ENCODE data around the gene CPNE2. TPM values are rescaled to one million over a fixed set of nuclear protein-coding genes. Genes with fewer than 3 reads are reported as not detected.

CPNE2 gene
- total RNA-seq, 4 donors from 2014 or later = 18.0 to 38.7 (median 27.8) TPM

DNA sequence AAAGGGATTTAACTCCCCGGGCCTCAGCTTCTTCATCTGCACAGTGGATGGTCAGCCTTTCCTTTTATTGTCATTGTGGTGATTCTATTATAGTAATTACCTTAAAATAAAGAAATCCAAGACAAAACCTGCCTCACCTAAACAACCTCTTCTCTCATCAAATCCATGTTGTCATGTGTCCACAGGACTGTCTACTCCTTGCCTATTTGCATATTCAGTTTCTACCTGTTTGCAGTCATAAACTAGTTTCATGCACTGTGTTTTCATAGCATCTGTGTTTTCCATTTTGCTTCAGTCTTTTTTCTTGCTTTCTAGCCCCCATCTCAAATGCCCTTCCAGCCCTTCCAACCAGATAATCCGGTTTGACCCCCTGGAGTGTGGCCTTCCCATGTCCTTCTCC is 44.3 kb upstream of the CPNE2 start:
- Histone ChIP-seq H3K4me3 (no peak overlapping the region), H3K4me1 (no peaks in the 10 kb centered on the region), H3K9me3 (no peaks in the 10 kb centered on the region), H3K36me3 (peaks cover 0 to 79% of the 10 kb centered on the region in 2 donors), H3K27me3 (no peaks in the 10 kb centered on the region), H3K27ac (no peak overlapping the region)
- no peak for TF ChIP-seq EP300 (IDR thresholded peaks at IDR 0.05)
- TF ChIP-seq POLR2AphosphoS5 (IDR thresholded peaks at IDR 0.05) = no peak
- TF ChIP-seq, protein P1, sequence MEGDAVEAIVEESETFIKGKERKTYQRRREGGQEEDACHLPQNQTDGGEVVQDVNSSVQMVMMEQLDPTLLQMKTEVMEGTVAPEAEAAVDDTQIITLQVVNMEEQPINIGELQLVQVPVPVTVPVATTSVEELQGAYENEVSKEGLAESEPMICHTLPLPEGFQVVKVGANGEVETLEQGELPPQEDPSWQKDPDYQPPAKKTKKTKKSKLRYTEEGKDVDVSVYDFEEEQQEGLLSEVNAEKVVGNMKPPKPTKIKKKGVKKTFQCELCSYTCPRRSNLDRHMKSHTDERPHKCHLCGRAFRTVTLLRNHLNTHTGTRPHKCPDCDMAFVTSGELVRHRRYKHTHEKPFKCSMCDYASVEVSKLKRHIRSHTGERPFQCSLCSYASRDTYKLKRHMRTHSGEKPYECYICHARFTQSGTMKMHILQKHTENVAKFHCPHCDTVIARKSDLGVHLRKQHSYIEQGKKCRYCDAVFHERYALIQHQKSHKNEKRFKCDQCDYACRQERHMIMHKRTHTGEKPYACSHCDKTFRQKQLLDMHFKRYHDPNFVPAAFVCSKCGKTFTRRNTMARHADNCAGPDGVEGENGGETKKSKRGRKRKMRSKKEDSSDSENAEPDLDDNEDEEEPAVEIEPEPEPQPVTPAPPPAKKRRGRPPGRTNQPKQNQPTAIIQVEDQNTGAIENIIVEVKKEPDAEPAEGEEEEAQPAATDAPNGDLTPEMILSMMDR (IDR thresholded peaks at IDR 0.05) = no peak
- TF ChIP-seq POLR2A (IDR thresholded peaks at IDR 0.05) = no peak
- 93 to 100% methylated on average over 2 of the region's 2 CpGs for WGBS, 2 donors (ENCODE audit: low coverage in 1 of 2)
- no peak for ATAC-seq

GRCh38 chr16:57049678-57050077 is 42.7 kb upstream of the CPNE2 start:
- no peak for ATAC-seq
- WGBS, 2 donors (ENCODE audit: low coverage in 1 of 2) = 81 to 86% methylated on average over 3 to 4 of the region's 4 CpGs
- no peaks in the 10 kb centered on the region for H3K4me1 ChIP-seq
- peaks cover 0 to 69% of the 10 kb centered on the region in 2 donors for H3K36me3 ChIP-seq
- no peaks in the 10 kb centered on the region for H3K27me3 ChIP-seq
- H3K27ac ChIP-seq = no peak overlapping the region
- no peak overlapping the region for H3K4me3 ChIP-seq
- no peaks in the 10 kb centered on the region for H3K9me3 ChIP-seq
- TF ChIP-seq POLR2A (IDR thresholded peaks at IDR 0.05) = no peak
- no peak for TF ChIP-seq EP300 (IDR thresholded peaks at IDR 0.05)
- TF ChIP-seq, protein P1 (IDR thresholded peaks at IDR 0.05) = no peak
- TF ChIP-seq POLR2AphosphoS5 (IDR thresholded peaks at IDR 0.05) = no peak

DNA sequence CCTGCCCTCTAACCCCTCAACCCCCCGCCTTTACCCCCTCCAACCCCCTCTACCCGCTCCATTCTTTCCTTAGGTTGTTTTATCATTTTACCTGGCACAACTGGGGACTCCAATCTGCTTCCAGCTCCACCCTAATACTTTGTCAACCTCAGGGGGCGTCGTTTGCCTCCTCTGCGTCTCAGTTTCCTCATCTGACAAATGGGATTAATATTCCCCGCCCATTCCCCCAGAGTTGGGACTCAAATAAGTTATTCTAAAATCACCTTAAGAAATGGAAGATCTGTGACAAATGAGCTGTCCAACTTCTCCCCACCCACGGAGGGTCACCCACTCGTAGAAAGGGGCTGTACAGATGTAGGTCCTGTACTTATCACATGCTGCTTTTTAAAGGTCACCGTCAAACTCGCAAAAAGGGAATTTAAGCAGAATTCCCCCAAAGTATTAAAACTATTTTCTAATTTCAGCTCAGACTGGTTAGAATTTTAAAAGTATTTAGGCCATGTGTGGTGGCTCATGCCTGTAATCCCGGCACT is 40.6 kb upstream of the CPNE2 start:
- 66 to 85% methylated on average over 2 to 11 of the region's 11 CpGs for WGBS, 2 donors (ENCODE audit: low coverage in 1 of 2)
- Histone ChIP-seq H3K9me3 (no peaks in the 10 kb centered on the region), H3K27ac (no peak overlapping the region), H3K4me1 (no peaks in the 10 kb centered on the region), H3K27me3 (no peaks in the 10 kb centered on the region), H3K4me3 (no peak overlapping the region), H3K36me3 (peaks cover 0 to 87% of the 10 kb centered on the region in 2 donors)
- no peak for ATAC-seq
- TF ChIP-seq POLR2A (IDR thresholded peaks at IDR 0.05) (no peak), POLR2AphosphoS5 (IDR thresholded peaks at IDR 0.05) (no peak), EP300 (IDR thresholded peaks at IDR 0.05) (no peak)
- TF ChIP-seq, protein P1 (IDR thresholded peaks at IDR 0.05) = no peak

DNA sequence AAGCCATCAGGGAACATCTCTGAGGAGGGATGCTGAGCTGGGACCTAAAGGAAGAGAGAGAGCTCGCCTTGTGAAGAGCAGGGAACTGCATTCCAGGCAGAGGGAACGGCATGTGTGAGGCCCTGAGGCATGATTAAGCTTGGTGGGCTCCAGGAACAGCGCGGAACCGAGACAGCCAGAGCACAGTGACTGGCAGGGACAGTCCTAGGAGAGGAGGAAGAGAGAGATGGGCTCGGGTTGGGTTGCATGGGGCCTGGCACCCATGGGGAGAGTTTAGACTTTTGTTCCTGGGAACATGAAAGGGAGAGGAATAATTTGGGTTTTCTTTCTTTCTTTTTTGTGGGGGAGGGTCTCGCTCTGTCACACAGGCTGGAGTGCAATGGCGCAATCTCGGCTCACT is 39.2 kb upstream of the CPNE2 start:
- Histone ChIP-seq H3K4me3 (no peak overlapping the region), H3K27me3 (no peaks in the 10 kb centered on the region), H3K9me3 (no peaks in the 10 kb centered on the region), H3K36me3 (peaks cover 0 to 81% of the 10 kb centered on the region in 2 donors), H3K27ac (no peak overlapping the region), H3K4me1 (no peaks in the 10 kb centered on the region)
- ATAC-seq = no peak
- TF ChIP-seq, protein P1 (IDR thresholded peaks at IDR 0.05) = no peak
- TF ChIP-seq POLR2A (IDR thresholded peaks at IDR 0.05) (no peak), POLR2AphosphoS5 (IDR thresholded peaks at IDR 0.05) (no peak), EP300 (IDR thresholded peaks at IDR 0.05) (no peak)
- WGBS, 2 donors (ENCODE audit: low coverage in 1 of 2) = 93 to 94% methylated on average over 6 to 7 of the region's 9 CpGs

GRCh38 chr16:57054338-57054737 is 38.0 kb upstream of the CPNE2 start:
- Histone ChIP-seq H3K4me1 (no peaks in the 10 kb centered on the region), H3K27ac (no peak overlapping the region), H3K4me3 (no peak overlapping the region), H3K9me3 (no peaks in the 10 kb centered on the region), H3K36me3 (peaks cover 0 to 83% of the 10 kb centered on the region in 2 donors), H3K27me3 (no peaks in the 10 kb centered on the region)
- 89 to 94% methylated on average over 4 to 5 of the region's 5 CpGs for WGBS, 2 donors (ENCODE audit: low coverage in 1 of 2)
- TF ChIP-seq POLR2A (IDR thresholded peaks at IDR 0.05) (no peak), EP300 (IDR thresholded peaks at IDR 0.05) (no peak), POLR2AphosphoS5 (IDR thresholded peaks at IDR 0.05) (no peak)
- TF ChIP-seq, protein P1 (IDR thresholded peaks at IDR 0.05) = no peak
- no peak for ATAC-seq
